Pancreas (tissue), 10 donors: Measurements from ENCODE around the gene FMC1. TPM values are rescaled to one million over a fixed set of nuclear protein-coding genes. Genes with fewer than 3 reads are reported as not detected.

Source experiments
- ATAC-seq, 4 donors: fragments of 200-7000 bp; cut with Tn5 transposase; one replicate each; pipeline versions ENCODE4 v1.8.0 to v1.9.1; 2020; ENCODE audit warnings: mild to moderate bottlenecking in 4 of 4, moderate library complexity in 4 of 4
- DNase-seq, 6 donors: peaks; one replicate each; pipeline ENCODE4 v3.0.0-alpha.2; 2020
- FAIRE-seq: peaks from 2 replicates; lab custom pipeline; 2012; peaks lifted over from hg19 to GRCh38; lab: Jason Lieb, UNC
- H3K27ac ChIP-seq, 4 donors: fragments of 200-600 bp; sonication (generic); 1 replicate in 3 of 4; 2 replicates in 1 of 4; pipeline versions ENCODE4 v1.5.0 to v1.8.0; 2020
- H3K27me3 ChIP-seq, 4 donors: fragments of 200-600 bp; one replicate each; pipeline ENCODE4 v1.8.0; 2021
- H3K36me3 ChIP-seq, 3 donors: fragments of 200-600 bp; sonication (generic) in 1 of 3; one replicate each; pipeline versions ENCODE4 v1.5.0 to v1.8.0; 2020 to 2021
- H3K4me1 ChIP-seq, 3 donors: fragments of 200-600 bp; one replicate each; pipeline ENCODE4 v1.8.0; 2021
- H3K4me3 ChIP-seq, 4 donors: fragments of 200-600 bp; sonication (generic) in 2 of 4; one replicate each; pipeline versions ENCODE4 v1.5.0 to v1.8.0; 2020 to 2021
- H3K9me3 ChIP-seq, 4 donors: fragments of 200-600 bp; one replicate each; pipeline ENCODE4 v1.8.0; 2021
- CTCF ChIP-seq, 4 donors: fragments of 200-600 bp; sonication (generic) in 3 of 4; IDR thresholded peaks; one replicate each; pipeline versions ENCODE4 v1.5.0 to v1.8.0; 2021; ENCODE audit warnings: antibody characterized with exemption in 4 of 4
- WGBS, 2 donors: extraction: QIAGEN DNeasy Blood & Tissue Kit; methylation state at CpG; one replicate each; pipeline ENCODE4 v1.1.7; 2013; 5-methylcytosine and 5-hydroxymethylcytosine counted together
- intact Hi-C, 3 donors: fragments of 100-400 bp; cut with DNase I; formaldehyde crosslinking; loops; one replicate each; pipeline versions ENCODE4 v1.11.1 to v1.14.2; 2022
- polyA plus RNA-seq, 2 donors: library from polyadenylated mRNA; stranded (reverse); fragments of 200-250 nt; gene quantifications; one replicate each; pipeline ENCODE4 v1.2.3, GENCODE V29; 2013
- total RNA-seq, 6 donors: library from RNA; stranded (reverse); fragmentation: NEBNext Ultra II Directional in 4 of 6; extraction: Animal tissue kit (Norgen Biotek cat#: 25700) in 4 of 6; gene quantifications; one replicate each; pipeline versions ENCODE4 v1.2.1 to v1.2.4, GENCODE V29; 2021 to 2023
- donor health status: healthy with polysubstance abuse.
- donor health status: DM: no; HTN: no; CAD: no; lungs with moderate emphysema.
- donor health status: DM: no; HTN: no; CAD: no.
- donor health status: control.
- donor health status: control.
- donor health status: Bipolar disorder and iron deficiency.
- donor health status: DM: yes; HTN: yes; CAD: no.
- donor health status: DM: no; HTN: no; CAD: no.
- donor health status: DM: no; HTN: no; CAD: no.
- donor health status: DM: yes; HTN: yes; CAD: no.

FMC1 gene
- total and polyA plus RNA-seq, 8 donors = 6.8 to 23.6 (median 8.5) TPM

DNA sequence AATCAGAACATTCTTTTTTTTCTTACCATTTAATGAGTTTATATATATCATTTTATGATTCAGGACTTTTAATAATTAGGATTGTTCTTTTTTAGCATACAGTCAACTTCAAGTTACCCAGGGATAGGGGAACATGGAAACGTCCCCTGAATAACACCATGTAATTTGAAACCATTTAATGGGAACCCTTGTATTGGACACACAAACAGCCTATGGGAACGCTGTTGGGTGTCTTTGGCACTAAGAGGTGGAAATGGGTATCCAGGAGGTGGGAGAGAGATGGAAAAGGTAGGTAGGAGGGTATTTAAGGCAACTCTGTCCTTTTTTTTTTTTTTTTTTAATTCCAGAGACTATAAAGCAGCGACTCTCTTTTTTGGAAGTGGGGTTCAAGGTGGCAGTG is 21.2 kb downstream of the FMC1 start:
- DNase-seq (no peak), ATAC-seq (no peak), FAIRE-seq (no peak)
- no peaks in the 10 kb centered on the region for H3K9me3 ChIP-seq
- 39 to 46% methylated on average over 3 of the region's 3 CpGs for WGBS, 2 donors
- no peaks in the 10 kb centered on the region for H3K27me3 ChIP-seq
- TF ChIP-seq CTCF (IDR thresholded peaks at IDR 0.05) = no peak
- H3K36me3 ChIP-seq = no peaks in the 10 kb centered on the region
- H3K27ac ChIP-seq = no peak overlapping the region
- H3K4me1 ChIP-seq = peaks cover 0 to 25% (median 23%) of the 10 kb centered on the region in 3 donors
- intact Hi-C loops = no loop called here
- no peak overlapping the region for H3K4me3 ChIP-seq

GRCh38 chr7:139362981-139363380 is 21.8 kb downstream of the FMC1 start:
- no peak for TF ChIP-seq CTCF (IDR thresholded peaks at IDR 0.05)
- no peak for FAIRE-seq
- Histone ChIP-seq H3K9me3 (no peaks in the 10 kb centered on the region), H3K36me3 (peaks cover 0 to 3% (median 0%) of the 10 kb centered on the region in 3 donors), H3K27ac (no peak overlapping the region), H3K27me3 (no peaks in the 10 kb centered on the region), H3K4me3 (no peak overlapping the region), H3K4me1 (peaks cover 0 to 31% (median 23%) of the 10 kb centered on the region in 3 donors)
- WGBS, 2 donors = 88 to 91% methylated on average over 6 of the region's 6 CpGs
- intact Hi-C loops = no loop called here
- no peak for DNase-seq
- no peak for ATAC-seq

DNA sequence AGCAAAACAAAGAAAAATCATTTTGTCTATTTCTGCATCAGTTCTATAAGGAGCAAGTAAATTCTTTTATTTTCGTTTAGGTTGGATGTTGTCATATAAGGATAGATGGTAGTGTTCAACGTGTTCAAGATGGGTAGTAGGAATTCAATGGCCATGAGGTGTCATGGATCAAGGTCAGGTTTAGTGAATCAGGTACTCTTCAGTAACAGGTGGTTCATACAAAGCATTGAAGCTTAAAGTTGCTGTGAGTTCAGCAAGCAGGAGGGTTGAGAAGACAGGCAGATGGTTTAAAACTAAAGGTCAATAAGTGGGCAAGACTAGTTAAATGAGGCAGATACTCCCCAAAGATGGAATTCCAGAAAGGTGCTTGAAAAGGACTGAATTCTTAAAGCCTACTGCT is 24.2 kb downstream of the FMC1 start:
- FAIRE-seq (no peak), DNase-seq (no peak), ATAC-seq (no peak)
- peaks cover 6 to 31% (median 29%) of the 10 kb centered on the region in 3 donors for H3K4me1 ChIP-seq
- no peak overlapping the region for H3K27ac ChIP-seq
- 28 to 40% methylated on average over 2 of the region's 2 CpGs for WGBS, 2 donors
- H3K27me3 ChIP-seq = no peaks in the 10 kb centered on the region
- intact Hi-C loops = no loop called here
- no peak overlapping the region for H3K4me3 ChIP-seq
- H3K36me3 ChIP-seq = peaks cover 0 to 3% (median 0%) of the 10 kb centered on the region in 3 donors
- no peak for TF ChIP-seq CTCF (IDR thresholded peaks at IDR 0.05)
- H3K9me3 ChIP-seq = no peaks in the 10 kb centered on the region

DNA sequence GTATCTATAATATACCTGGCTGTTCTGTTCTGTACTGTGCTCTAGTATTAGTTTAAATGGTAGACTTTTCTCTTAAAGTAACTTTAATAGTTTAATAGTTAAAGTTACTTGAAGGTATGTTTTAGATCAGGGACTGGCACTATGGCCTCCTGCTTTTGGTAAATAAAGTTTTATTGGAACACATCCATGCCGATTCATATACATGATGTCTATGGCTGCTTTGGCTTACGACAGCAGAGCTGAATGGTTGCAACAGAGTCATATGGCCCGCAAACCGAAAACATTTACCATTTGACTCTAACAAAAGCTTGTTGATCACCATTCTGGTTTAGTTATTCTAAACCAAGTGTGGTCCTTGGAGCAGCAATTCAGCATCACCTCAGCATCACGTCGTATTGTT is 25.3 kb downstream of the FMC1 start:
- peaks cover 6 to 29% (median 25%) of the 10 kb centered on the region in 3 donors for H3K4me1 ChIP-seq
- H3K36me3 ChIP-seq = peaks cover 0 to 3% (median 0%) of the 10 kb centered on the region in 3 donors
- H3K9me3 ChIP-seq = no peaks in the 10 kb centered on the region
- FAIRE-seq = no peak
- intact Hi-C loops = no loop called here
- ATAC-seq = no peak
- no peak for TF ChIP-seq CTCF (IDR thresholded peaks at IDR 0.05)
- no peak overlapping the region for H3K4me3 ChIP-seq
- no peak overlapping the region for H3K27ac ChIP-seq
- DNase-seq = no peak
- 96 to 98% methylated on average over 6 of the region's 6 CpGs for WGBS, 2 donors
- no peaks in the 10 kb centered on the region for H3K27me3 ChIP-seq

GRCh38 chr7:139367438-139368155 is 26.5 kb downstream of the FMC1 start:
- no peaks in the 10 kb centered on the region for H3K9me3 ChIP-seq
- peaks cover 6 to 17% (median 14%) of the 10 kb centered on the region in 3 donors for H3K4me1 ChIP-seq
- no peak for DNase-seq
- no peak for TF ChIP-seq CTCF (IDR thresholded peaks at IDR 0.05)
- no peak for ATAC-seq
- no peak for FAIRE-seq
- 79 to 80% methylated on average over 6 of the region's 6 CpGs for WGBS, 2 donors
- H3K4me3 ChIP-seq = no peak overlapping the region
- intact Hi-C loops = no loop called here
- peaks cover 0 to 3% (median 0%) of the 10 kb centered on the region in 3 donors for H3K36me3 ChIP-seq
- H3K27me3 ChIP-seq = no peaks in the 10 kb centered on the region
- no peak overlapping the region for H3K27ac ChIP-seq
